Ovary (tissue), 3 donors: ENCODE measurements around the gene SPRED2.

Experiments
- POLR2A ChIP-seq: fragments of 450-650 bp; IDR thresholded peaks from one replicate; pipeline ENCODE4 v1.6.1; 2017; ENCODE audit warnings: antibody characterized with exemption, mild to moderate bottlenecking, moderate library complexity
- TF ChIP-seq, protein P1 (sequence below), 3 donors: fragments of 450-650 bp in 2 of 3; fragments of 200-600 bp in 1 of 3; IDR thresholded peaks; one replicate each; pipeline versions ENCODE4 v1.5.1 to v1.8.0; 2016 to 2022; ENCODE audit warnings: antibody characterized with exemption in 3 of 3, mild to moderate bottlenecking in 1 of 3
- donor health status: DM: no; HTN: no; CAD: no.

DNA sequence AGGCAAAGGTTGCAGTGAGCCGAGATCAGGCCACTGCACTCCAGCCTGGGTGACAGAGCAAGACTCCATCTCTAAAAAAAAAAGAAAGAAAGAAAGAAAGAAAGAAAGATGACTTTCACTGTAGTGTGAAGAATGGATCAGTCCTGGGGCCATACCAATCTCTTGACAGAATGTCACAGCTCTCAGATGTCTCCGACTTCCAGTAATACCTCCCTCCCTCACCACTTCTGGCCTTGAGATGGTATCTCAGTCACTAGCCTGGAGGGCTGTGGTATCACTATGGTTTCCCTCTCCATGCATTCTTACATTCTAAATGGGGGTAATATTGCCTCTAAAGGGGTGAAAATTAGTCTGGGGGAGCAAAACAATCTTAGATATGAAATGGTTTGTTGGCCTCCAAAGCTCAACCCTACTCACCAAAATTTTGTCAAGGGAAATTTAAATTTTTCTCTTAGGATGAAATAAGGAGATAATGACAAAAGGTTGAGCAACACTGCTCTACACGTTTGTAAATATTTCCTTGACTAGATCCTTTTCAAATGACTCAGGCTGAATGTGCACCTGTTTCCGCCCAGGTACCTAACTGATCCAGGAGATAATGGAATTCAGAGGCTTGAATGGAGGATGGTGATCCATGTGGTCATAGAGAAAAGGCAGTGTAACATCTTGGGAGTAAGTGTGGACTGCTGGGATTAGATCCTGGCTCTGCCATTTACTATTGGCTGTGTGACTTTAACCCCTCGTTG, 19.9 kb upstream of the SPRED2 start:
- TF ChIP-seq, protein P1, sequence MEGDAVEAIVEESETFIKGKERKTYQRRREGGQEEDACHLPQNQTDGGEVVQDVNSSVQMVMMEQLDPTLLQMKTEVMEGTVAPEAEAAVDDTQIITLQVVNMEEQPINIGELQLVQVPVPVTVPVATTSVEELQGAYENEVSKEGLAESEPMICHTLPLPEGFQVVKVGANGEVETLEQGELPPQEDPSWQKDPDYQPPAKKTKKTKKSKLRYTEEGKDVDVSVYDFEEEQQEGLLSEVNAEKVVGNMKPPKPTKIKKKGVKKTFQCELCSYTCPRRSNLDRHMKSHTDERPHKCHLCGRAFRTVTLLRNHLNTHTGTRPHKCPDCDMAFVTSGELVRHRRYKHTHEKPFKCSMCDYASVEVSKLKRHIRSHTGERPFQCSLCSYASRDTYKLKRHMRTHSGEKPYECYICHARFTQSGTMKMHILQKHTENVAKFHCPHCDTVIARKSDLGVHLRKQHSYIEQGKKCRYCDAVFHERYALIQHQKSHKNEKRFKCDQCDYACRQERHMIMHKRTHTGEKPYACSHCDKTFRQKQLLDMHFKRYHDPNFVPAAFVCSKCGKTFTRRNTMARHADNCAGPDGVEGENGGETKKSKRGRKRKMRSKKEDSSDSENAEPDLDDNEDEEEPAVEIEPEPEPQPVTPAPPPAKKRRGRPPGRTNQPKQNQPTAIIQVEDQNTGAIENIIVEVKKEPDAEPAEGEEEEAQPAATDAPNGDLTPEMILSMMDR (IDR thresholded peaks at IDR 0.05): no peak
- TF ChIP-seq POLR2A: no peak
